ENCODE data around the gene TAS2R38. TPM values are rescaled to one million over a fixed set of nuclear protein-coding genes. Genes with fewer than 3 reads are reported as not detected.

TAS2R38 gene
- total RNA-seq, 1 donor: not detected

GRCh38 chr7:141960687-141961422 lies 12.7 kb downstream of the TAS2R38 start:
- Histone ChIP-seq H3K36me3 (ENCODE audit: insufficient read depth, low read length) (no peaks in the 10 kb centered on the region), H2AFZ (ENCODE audit: low read length) (no peak overlapping the region), H3K79me2 (ENCODE audit: insufficient read depth, low read length) (no peaks in the 10 kb centered on the region), H3K4me1 (ENCODE audit: insufficient read depth, low read length) (no peaks in the 10 kb centered on the region), H3K27me3 (ENCODE audit: insufficient read depth, low read length) (no peaks in the 10 kb centered on the region), H3K27ac (ENCODE audit: low read depth, low read length) (no peak overlapping the region), H3K4me2 (ENCODE audit: insufficient read depth, low read length) (no peak overlapping the region), H3K4me3 (ENCODE audit: insufficient read depth, low read length) (no peak overlapping the region), H4K20me1 (ENCODE audit: insufficient read depth, low read length) (no peaks in the 10 kb centered on the region), H3K9me3 (ENCODE audit: low read depth, low read length) (no peaks in the 10 kb centered on the region)
- DNase-seq (ENCODE audit: insufficient read length, low spot score, missing footprints): peak; percentile 19
- TF ChIP-seq CTCF (IDR thresholded peaks at IDR 0.05; ENCODE audit: extremely low read depth, low read depth, low read length): no peak

GRCh38 chr7:141956084-141956483 lies 17.5 kb downstream of the TAS2R38 start:
- H3K27me3 ChIP-seq (ENCODE audit: insufficient read depth, low read length): no peaks in the 10 kb centered on the region
- H3K79me2 ChIP-seq (ENCODE audit: insufficient read depth, low read length): no peaks in the 10 kb centered on the region
- no peak overlapping the region for H3K27ac ChIP-seq (ENCODE audit: low read depth, low read length)
- H3K4me2 ChIP-seq (ENCODE audit: insufficient read depth, low read length): no peak overlapping the region
- H4K20me1 ChIP-seq (ENCODE audit: insufficient read depth, low read length): no peaks in the 10 kb centered on the region
- TF ChIP-seq CTCF (IDR thresholded peaks at IDR 0.05; ENCODE audit: extremely low read depth, low read depth, low read length): no peak
- no peak for DNase-seq (ENCODE audit: insufficient read length, low spot score, missing footprints)
- no peaks in the 10 kb centered on the region for H3K4me1 ChIP-seq (ENCODE audit: insufficient read depth, low read length)
- H2AFZ ChIP-seq (ENCODE audit: low read length): no peak overlapping the region
- H3K36me3 ChIP-seq (ENCODE audit: insufficient read depth, low read length): no peaks in the 10 kb centered on the region
- H3K4me3 ChIP-seq (ENCODE audit: insufficient read depth, low read length): no peak overlapping the region
- H3K9me3 ChIP-seq (ENCODE audit: low read depth, low read length): no peaks in the 10 kb centered on the region

DNA sequence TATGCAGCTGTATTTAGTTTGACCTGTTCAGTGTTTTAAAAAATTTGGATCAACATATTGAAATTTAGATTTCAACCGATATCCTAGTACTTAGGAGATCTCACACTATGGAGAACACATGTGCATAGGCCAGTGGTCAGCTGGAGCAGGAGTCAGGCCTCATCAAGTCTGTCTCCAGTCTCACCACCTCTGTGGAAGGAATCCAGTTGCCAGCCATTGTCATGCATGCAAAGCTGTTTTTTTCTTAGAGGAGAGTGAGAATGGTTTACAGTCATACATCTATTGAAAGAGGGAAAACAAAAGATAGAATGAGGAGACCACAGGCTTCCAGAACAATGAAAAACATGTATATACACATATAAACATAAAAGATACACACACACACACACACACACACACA lies 19.2 kb downstream of the TAS2R38 start:
- Histone ChIP-seq H3K4me1 (ENCODE audit: insufficient read depth, low read length) (no peaks in the 10 kb centered on the region), H3K27ac (ENCODE audit: low read depth, low read length) (no peak overlapping the region), H3K36me3 (ENCODE audit: insufficient read depth, low read length) (no peaks in the 10 kb centered on the region), H3K79me2 (ENCODE audit: insufficient read depth, low read length) (no peaks in the 10 kb centered on the region), H3K4me3 (ENCODE audit: insufficient read depth, low read length) (no peak overlapping the region), H3K27me3 (ENCODE audit: insufficient read depth, low read length) (no peaks in the 10 kb centered on the region), H4K20me1 (ENCODE audit: insufficient read depth, low read length) (no peaks in the 10 kb centered on the region), H3K9me3 (ENCODE audit: low read depth, low read length) (no peaks in the 10 kb centered on the region), H2AFZ (ENCODE audit: low read length) (no peak overlapping the region), H3K4me2 (ENCODE audit: insufficient read depth, low read length) (no peak overlapping the region)
- no peak for TF ChIP-seq CTCF (IDR thresholded peaks at IDR 0.05; ENCODE audit: extremely low read depth, low read depth, low read length)
- DNase-seq (ENCODE audit: insufficient read length, low spot score, missing footprints): peak; percentile 4

- Histone ChIP-seq H3K4me3 (ENCODE audit: insufficient read depth, low read length) (no peak overlapping the region), H3K9me3 (ENCODE audit: low read depth, low read length) (no peaks in the 10 kb centered on the region), H3K4me1 (ENCODE audit: insufficient read depth, low read length) (no peaks in the 10 kb centered on the region), H2AFZ (ENCODE audit: low read length) (no peak overlapping the region), H3K36me3 (ENCODE audit: insufficient read depth, low read length) (no peaks in the 10 kb centered on the region), H3K79me2 (ENCODE audit: insufficient read depth, low read length) (no peaks in the 10 kb centered on the region), H3K27ac (ENCODE audit: low read depth, low read length) (no peak overlapping the region), H4K20me1 (ENCODE audit: insufficient read depth, low read length) (no peaks in the 10 kb centered on the region), H3K4me2 (ENCODE audit: insufficient read depth, low read length) (no peak overlapping the region), H3K27me3 (ENCODE audit: insufficient read depth, low read length) (no peaks in the 10 kb centered on the region)
- TF ChIP-seq CTCF (IDR thresholded peaks at IDR 0.05; ENCODE audit: extremely low read depth, low read depth, low read length): no peak
- no peak for DNase-seq (ENCODE audit: insufficient read length, low spot score, missing footprints)
These were observed 21.1 kb downstream of the TAS2R38 start for GRCh38 chr7:141952461-141952860.

All from osteoblast (primary cell).